K562 (cell line): ENCODE results near the gene SLC19A1. TPM values are rescaled to one million over a fixed set of nuclear protein-coding genes. Genes with fewer than 3 reads are reported as not detected.

ENCODE experiments used
- CTCFL ChIP-seq: IDR thresholded peaks from 2 replicates; pipeline ENCODE4 v1.6.1; 2011; ENCODE audit warnings: borderline replicate concordance, low read depth, mild to moderate bottlenecking, moderate library complexity, low read length; ENCODE audit not compliant: insufficient read depth, poor library complexity, severe bottlenecking
- DMBX1 ChIP-seq: fragments of 250-450 bp; sonication (Bioruptor Pico); IDR thresholded peaks from 2 replicates; pipeline ENCODE4 v1.8.0; 2022; ENCODE audit warnings: inconsistent platforms, mild to moderate bottlenecking, moderate library complexity, borderline replicate concordance
- E2F3 ChIP-seq: fragments of 250-450 bp; sonication (Bioruptor Pico); IDR thresholded peaks from 2 replicates; pipeline ENCODE4 v1.4.0; 2020; ENCODE audit warnings: mild to moderate bottlenecking
- ELF1 ChIP-seq: fragments of 200-800 bp; sonication (Bioruptor generic); IDR thresholded peaks from 2 replicates; pipeline ENCODE4 v1.6.1; 2016; ENCODE audit warnings: missing genetic modification characterization, missing compliant biosample characterization
- ELK1 ChIP-seq: sonication (generic); formaldehyde crosslinking; IDR thresholded peaks from 2 replicates; pipeline ENCODE4 v1.8.1; 2022; ENCODE audit warnings: missing genetic modification reagents
- HNRNPL ChIP-seq: fragments of 200-400 bp; formaldehyde crosslinking; IDR thresholded peaks from 2 replicates; pipeline ENCODE4 v1.6.1; 2017; ENCODE audit warnings: low read depth, mild to moderate bottlenecking, low read length
- HOXB6 ChIP-seq: fragments of 250-450 bp; sonication (Bioruptor Pico); IDR thresholded peaks from 2 replicates; pipeline ENCODE4 v1.5.1; 2022; ENCODE audit warnings: mild to moderate bottlenecking, borderline replicate concordance
- JUNB ChIP-seq: fragments of 450-650 bp; formaldehyde crosslinking; conservative IDR thresholded peaks from 2 replicates; pipeline ENCODE4 v1.4.0; 2020; ENCODE audit warnings: mild to moderate bottlenecking
- KLF6 ChIP-seq: fragments of 250-450 bp; sonication (Bioruptor Pico); IDR thresholded peaks from 2 replicates; pipeline ENCODE4 v1.4.0; 2020; ENCODE audit warnings: mild to moderate bottlenecking, moderate library complexity, borderline replicate concordance
- MAFK ChIP-seq: IDR thresholded peaks from 2 replicates; pipeline ENCODE4 v1.6.1; 2011; ENCODE audit warnings: low read length, improper control_type of control experiment
- MCM7 ChIP-seq, 2 experiments: fragments of 450-650 bp; IDR thresholded peaks; 2 replicates each; pipeline ENCODE4 v1.6.1; 2016 to 2018
- NFIX ChIP-seq: fragments of 250-450 bp; sonication (Bioruptor Pico); IDR thresholded peaks from 2 replicates; pipeline ENCODE4 v1.4.0; 2020; ENCODE audit warnings: low read depth, mild to moderate bottlenecking, moderate library complexity
- PCBP2 ChIP-seq: fragments of 200-400 bp; formaldehyde crosslinking; IDR thresholded peaks from 2 replicates; pipeline ENCODE4 v1.6.1; 2018; ENCODE audit warnings: low read length, low read depth, mild to moderate bottlenecking, moderate library complexity; ENCODE audit not compliant: poor library complexity, severe bottlenecking
- PRPF4 ChIP-seq: fragments of 200-400 bp; formaldehyde crosslinking; IDR thresholded peaks from one replicate; pipeline ENCODE4 v1.6.1; 2017; ENCODE audit warnings: low read length, low read depth, mild to moderate bottlenecking; ENCODE audit not compliant: insufficient read depth, poor library complexity, severe bottlenecking
- RBM39 ChIP-seq: fragments of 200-400 bp; formaldehyde crosslinking; optimal IDR thresholded peaks from 2 replicates; pipeline ENCODE3; 2018; ENCODE audit warnings: low read depth, low read length
- SNAPC5 ChIP-seq: fragments of 250-450 bp; sonication (Bioruptor Pico); IDR thresholded peaks from 2 replicates; pipeline ENCODE4 v1.8.0; 2021; ENCODE audit warnings: moderate library complexity, mild to moderate bottlenecking, inconsistent platforms
- STAG1 ChIP-seq: sonication (generic); formaldehyde crosslinking; IDR thresholded peaks from 2 replicates; pipeline ENCODE4 v1.5.0; 2020; ENCODE audit warnings: missing genetic modification reagents, borderline replicate concordance
- TARDBP ChIP-seq: fragments of 450-650 bp; IDR thresholded peaks from 2 replicates; pipeline ENCODE4 v1.6.1; 2016
- TBL1XR1 ChIP-seq, 2 experiments: IDR thresholded peaks; 2 replicates each; pipeline ENCODE4 v1.6.1; 2012; ENCODE audit warnings: improper control_type of control experiment in 2 of 2, low read length in 2 of 2, mild to moderate bottlenecking in 1 of 2
- XRCC3 ChIP-seq: fragments of 450-650 bp; IDR thresholded peaks from 2 replicates; pipeline ENCODE4 v1.6.1; 2017; ENCODE audit warnings: mild to moderate bottlenecking, moderate library complexity
- ZFP30 ChIP-seq: fragments of 250-450 bp; sonication (Bioruptor Pico); IDR thresholded peaks from 2 replicates; pipeline ENCODE4 v1.8.0; 2022; ENCODE audit warnings: moderate library complexity, mild to moderate bottlenecking, inconsistent platforms, borderline replicate concordance
- ZNF121 ChIP-seq: sonication (generic); formaldehyde crosslinking; conservative IDR thresholded peaks from 2 replicates; pipeline ENCODE4 v1.8.0; 2022; ENCODE audit warnings: missing genetic modification reagents
- ZNF274 ChIP-seq: IDR thresholded peaks from 2 replicates; pipeline ENCODE4 v1.6.1; 2011; ENCODE audit warnings: low read depth, mild to moderate bottlenecking, low read length, moderate library complexity, borderline replicate concordance
- ZNF655 ChIP-seq: fragments of 250-450 bp; sonication (Bioruptor Pico); IDR thresholded peaks from 2 replicates; pipeline ENCODE4 v1.5.0; 2021
- ZNF778 ChIP-seq: fragments of 450-650 bp; formaldehyde crosslinking; IDR thresholded peaks from 2 replicates; pipeline ENCODE4 v1.4.0; 2020; ENCODE audit warnings: mild to moderate bottlenecking, moderate library complexity
- ZNF780A ChIP-seq: fragments of 250-450 bp; sonication (Bioruptor Pico); IDR thresholded peaks from 2 replicates; pipeline ENCODE4 v1.5.0; 2021; ENCODE audit warnings: mild to moderate bottlenecking
- polyA plus RNA-seq, 8 experiments: library from polyadenylated mRNA; depleted of rRNA in 4 of 8; stranded (reverse) in 5 of 8; unstranded in 3 of 8; fragments of >200 nt; fragmentation: Nextera tagmentation in 2 of 8; fragmentation: Illumina TruSeq in 1 of 8; extraction: Ambion mirVana in 2 of 8; extraction: Trizol in 1 of 8; gene quantifications; 2 replicates each; pipeline versions ENCODE4 v1.2.1 to v1.2.3, GENCODE V29; 2011 to 2014; ENCODE audit warnings: inconsistent platforms in 1 of 8, missing spikeins in 1 of 8
- total RNA-seq, 7 experiments: library from RNA; depleted of rRNA in 6 of 7; stranded (reverse); fragments of >200 nt in 6 of 7; fragmentation: Illumina TruSeq in 2 of 7; extraction: Trizol in 2 of 7; gene quantifications; 2 replicates each; pipeline versions ENCODE4 v1.2.1 to v1.2.3, GENCODE V29; 2011 to 2021; ENCODE audit warnings: low replicate concordance in 1 of 7

Gene SLC19A1
- total and polyA plus RNA-seq, 9 of the 15 experiments (the other 6 are each of a cell fraction or from before 2014, with no cell fraction given) = 0.65 to 88.7 (median 12.0) TPM

GRCh38 chr21:45555557-45556301, 13.5 kb upstream of the SLC19A1 start (continued):
- TF ChIP-seq CTCFL = peak; percentile 61
- no peak for TF ChIP-seq KLF6 (CRISPR knock-in tag)
- TF ChIP-seq STAG1 (CRISPR knock-in tag) = peak; percentile 82
- TF ChIP-seq ZNF780A (CRISPR knock-in tag) = no peak
- TF ChIP-seq DMBX1 (CRISPR knock-in tag) = no peak
- TF ChIP-seq RBM39 = no peak
- TF ChIP-seq ZFP30 (CRISPR knock-in tag) = no peak
- TF ChIP-seq HOXB6 (CRISPR knock-in tag) = no peak
- TF ChIP-seq ELF1 = peak; percentile 84
- TF ChIP-seq MCM7 (IDR thresholded peaks at IDR 0.05) = no peak
- no peak for TF ChIP-seq ZNF655 (CRISPR knock-in tag)
- no peak for TF ChIP-seq ZNF274
- no peak for TF ChIP-seq TBL1XR1 (IDR thresholded peaks at IDR 0.05; ENCODE audit: low read length in 2 of 2)
- TF ChIP-seq HNRNPL = no peak
- no peak for TF ChIP-seq SNAPC5
- TF ChIP-seq E2F3 = no peak
- no peak for TF ChIP-seq ELK1 (CRISPR knock-in tag)
- TF ChIP-seq NFIX (CRISPR knock-in tag) = no peak
- TF ChIP-seq PCBP2 = no peak
- no peak for TF ChIP-seq JUNB (CRISPR knock-in tag)
- no peak for TF ChIP-seq MAFK
- peak; percentile 47; the same call in 1 of the 2 replicates for TF ChIP-seq TARDBP
- TF ChIP-seq ZNF778 = no peak
- TF ChIP-seq PRPF4 = no peak
- TF ChIP-seq ZNF121 = no peak
- no peak for TF ChIP-seq XRCC3
